Measurements from ENCODE around the gene PBX3. TPM values are rescaled to one million over a fixed set of nuclear protein-coding genes. Genes with fewer than 3 reads are reported as not detected.
A peak's percentile ranks its signal among the peaks of the same experiment; 100 is the strongest.

The PBX3 gene
- total RNA-seq, 1 experiment from 2014 or later, result 8.8 TPM

- no peak for DNase-seq
- Histone ChIP-seq H4K20me1 (ENCODE audit: insufficient read depth, low read depth, low read length) (peaks cover 12% of the 10 kb centered on the region; the same call in 1 of the 2 replicates), H3K4me3 (ENCODE audit: low read length) (peak overlapping the region; percentile 73; the same call in 1 of the 2 replicates), H3K9me2 (replicated peaks; ENCODE audit: insufficient read depth, low read length) (no peaks in the 10 kb centered on the region), H3K9me3 (ENCODE audit: low read length) (no peaks in the 10 kb centered on the region), H3K27me3 (ENCODE audit: low read length) (no peaks in the 10 kb centered on the region), H2AFZ (ENCODE audit: low read length) (peak overlapping the region; percentile 39; the same call in 1 of the 2 replicates), H3K4me1 (ENCODE audit: low read length) (peaks cover 25% of the 10 kb centered on the region), H3K27ac (ENCODE audit: low read length) (no peak overlapping the region), H3K36me3 (ENCODE audit: insufficient read depth, low read length) (no peaks in the 10 kb centered on the region), H3K9ac (ENCODE audit: low read length) (peak overlapping the region; percentile 81), H3K4me2 (ENCODE audit: low read depth, low read length, poor library complexity, severe bottlenecking) (peak overlapping the region; percentile 91), H3K79me2 (ENCODE audit: low read length) (no peaks in the 10 kb centered on the region)
Measured at GRCh38 chr9:125745682-125746016, 1.5 kb upstream of the PBX3 start.

DNA sequence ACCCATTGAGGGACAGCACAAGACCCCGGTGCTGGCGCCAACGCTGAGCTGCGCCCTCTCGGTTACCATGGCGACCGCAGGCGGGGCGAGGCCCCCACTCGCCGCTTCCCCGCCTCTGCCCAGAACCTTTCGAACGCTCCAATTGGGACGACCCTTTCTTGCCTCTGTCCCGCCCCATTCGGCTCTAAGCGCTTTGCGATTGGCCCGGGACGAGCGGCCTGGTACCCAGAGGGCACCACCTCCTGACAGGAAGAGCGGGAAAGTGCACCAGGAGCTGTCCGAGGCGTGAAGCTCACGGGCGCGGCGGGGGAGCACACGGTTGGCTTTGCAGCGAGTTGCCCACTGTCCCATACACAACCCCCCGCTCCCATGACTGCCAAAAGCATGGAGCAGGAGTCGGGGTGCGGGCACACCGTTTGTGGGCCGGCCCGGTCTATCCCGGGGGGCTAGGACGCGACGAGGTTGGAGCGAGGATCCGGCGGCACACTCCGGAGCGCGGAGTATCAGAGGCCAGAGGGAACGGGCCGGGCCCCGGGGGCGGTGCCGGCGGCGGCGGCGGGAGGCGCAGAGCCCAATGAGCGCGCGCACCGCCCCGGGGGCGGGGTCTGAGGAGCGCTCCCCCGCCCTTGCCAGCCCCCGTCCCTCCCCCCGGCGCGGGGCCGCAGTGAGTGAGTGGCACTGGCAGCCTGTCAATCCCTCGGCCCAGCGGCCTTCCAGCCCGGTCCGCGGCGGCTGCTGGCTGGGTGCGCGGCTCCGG, 978 bp upstream of the PBX3 start:
- no peaks in the 10 kb centered on the region for H3K79me2 ChIP-seq (ENCODE audit: low read length)
- H3K4me3 ChIP-seq (ENCODE audit: low read length), result peak overlapping the region; percentile 73
- no peaks in the 10 kb centered on the region for H3K27me3 ChIP-seq (ENCODE audit: low read length)
- H3K9me2 ChIP-seq (replicated peaks; ENCODE audit: insufficient read depth, low read length), result no peaks in the 10 kb centered on the region
- H3K4me1 ChIP-seq (ENCODE audit: low read length), result peaks cover 25% of the 10 kb centered on the region
- no peaks in the 10 kb centered on the region for H3K36me3 ChIP-seq (ENCODE audit: insufficient read depth, low read length)
- H2AFZ ChIP-seq (ENCODE audit: low read length), result peak overlapping the region; percentile 97
- peak overlapping the region; percentile 81 for H3K9ac ChIP-seq (ENCODE audit: low read length)
- no peak overlapping the region for H3K27ac ChIP-seq (ENCODE audit: low read length)
- peak; percentile 98 for DNase-seq
- H3K4me2 ChIP-seq (ENCODE audit: low read depth, low read length, poor library complexity, severe bottlenecking), result peak overlapping the region; percentile 91
- H4K20me1 ChIP-seq (ENCODE audit: insufficient read depth, low read depth, low read length), result peaks cover 12% of the 10 kb centered on the region; the same call in 1 of the 2 replicates
- H3K9me3 ChIP-seq (ENCODE audit: low read length), result no peaks in the 10 kb centered on the region

- H3K79me2 ChIP-seq (ENCODE audit: low read length), result no peaks in the 10 kb centered on the region
- no peaks in the 10 kb centered on the region for H3K27me3 ChIP-seq (ENCODE audit: low read length)
- H3K36me3 ChIP-seq (ENCODE audit: insufficient read depth, low read length), result no peaks in the 10 kb centered on the region
- peaks cover 12% of the 10 kb centered on the region; the same call in 1 of the 2 replicates for H4K20me1 ChIP-seq (ENCODE audit: insufficient read depth, low read depth, low read length)
- DNase-seq, result no peak
- peak overlapping the region; percentile 91 for H3K4me2 ChIP-seq (ENCODE audit: low read depth, low read length, poor library complexity, severe bottlenecking)
- no peak overlapping the region for H3K27ac ChIP-seq (ENCODE audit: low read length)
- no peaks in the 10 kb centered on the region for H3K9me2 ChIP-seq (replicated peaks; ENCODE audit: insufficient read depth, low read length)
- H3K4me1 ChIP-seq (ENCODE audit: low read length), result peaks cover 25% of the 10 kb centered on the region
- H3K4me3 ChIP-seq (ENCODE audit: low read length), result peak overlapping the region; percentile 73; the same call in 1 of the 2 replicates
- no peak overlapping the region for H2AFZ ChIP-seq (ENCODE audit: low read length)
- H3K9me3 ChIP-seq (ENCODE audit: low read length), result no peaks in the 10 kb centered on the region
- peak overlapping the region; percentile 81 for H3K9ac ChIP-seq (ENCODE audit: low read length)
Measured at GRCh38 chr9:125746774-125747052, 460 bp upstream of the PBX3 start.

DNA sequence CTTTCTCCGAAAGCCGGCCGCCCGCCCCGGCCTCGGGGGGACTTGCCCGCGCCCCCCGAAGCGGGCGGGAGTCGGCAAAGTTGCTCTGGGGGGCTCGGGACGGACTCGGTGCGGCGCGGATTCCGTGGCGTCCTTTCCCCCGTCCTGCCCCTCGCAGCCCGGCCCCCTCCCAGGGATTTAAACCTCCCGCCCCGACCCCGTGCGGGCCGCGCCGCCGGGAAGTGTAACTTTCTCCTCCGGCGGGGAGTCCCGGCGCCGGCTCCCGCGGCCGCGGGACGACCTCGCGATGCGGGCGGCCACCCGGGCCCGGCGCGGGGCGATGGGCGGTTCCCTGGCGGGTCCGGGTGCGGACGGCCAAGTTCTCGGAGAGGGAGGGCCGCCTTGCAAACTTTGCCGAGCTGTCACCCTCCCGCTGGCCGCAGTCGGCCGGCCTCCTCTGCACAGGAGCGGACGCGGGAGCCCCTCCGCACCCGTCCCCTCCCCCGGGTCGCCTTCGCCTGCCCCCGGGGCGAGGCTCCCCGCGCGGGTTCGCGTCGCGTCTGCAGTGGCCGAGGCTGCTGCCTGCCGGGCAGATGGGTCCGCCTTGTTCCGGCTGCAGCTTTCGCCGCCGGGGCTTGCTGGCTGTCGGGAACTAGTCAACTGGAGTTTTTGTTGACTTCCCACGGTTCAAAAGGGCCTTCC, 732 bp downstream of the PBX3 start:
- H3K27ac ChIP-seq (ENCODE audit: low read length), result no peak overlapping the region

DNA sequence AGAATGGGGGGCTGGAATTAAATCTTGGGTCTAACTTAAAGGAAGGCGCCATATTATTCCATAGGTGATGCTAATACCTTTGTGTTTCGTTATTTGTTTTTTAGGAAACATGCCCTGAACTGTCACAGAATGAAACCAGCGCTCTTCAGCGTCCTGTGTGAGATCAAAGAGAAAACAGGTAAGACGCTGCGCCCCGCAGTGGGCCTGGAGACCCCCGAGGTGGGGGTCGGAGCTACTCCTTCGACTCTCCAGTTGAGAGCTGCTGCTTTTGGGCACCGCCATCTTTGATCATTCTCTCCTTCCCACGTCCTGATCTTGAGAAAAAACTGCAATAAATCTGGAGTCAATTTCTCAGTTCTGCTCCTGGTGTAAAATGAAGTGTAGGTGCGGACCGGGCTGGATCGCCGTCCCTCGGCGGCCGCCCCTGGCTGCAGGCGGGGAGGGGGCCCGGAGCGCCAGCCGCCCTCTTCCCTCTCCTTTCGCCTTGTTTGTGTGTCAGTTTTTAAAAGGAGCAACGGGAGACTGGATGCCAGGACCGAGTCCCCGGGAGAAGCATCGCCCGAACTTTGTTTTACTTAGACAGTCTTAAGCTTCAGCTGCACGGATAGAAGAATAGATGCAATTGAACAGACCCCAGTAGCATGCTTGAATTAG, 1.4 kb downstream of the PBX3 start:
- Histone ChIP-seq H3K79me2 (ENCODE audit: low read length) (no peaks in the 10 kb centered on the region), H3K9ac (ENCODE audit: low read length) (no peak overlapping the region), H3K27me3 (ENCODE audit: low read length) (no peaks in the 10 kb centered on the region), H3K4me1 (ENCODE audit: low read length) (peaks cover 35% of the 10 kb centered on the region), H3K4me2 (ENCODE audit: low read depth, low read length, poor library complexity, severe bottlenecking) (peak overlapping the region; percentile 86), H3K9me2 (replicated peaks; ENCODE audit: insufficient read depth, low read length) (no peaks in the 10 kb centered on the region), H3K36me3 (ENCODE audit: insufficient read depth, low read length) (no peaks in the 10 kb centered on the region), H2AFZ (ENCODE audit: low read length) (no peak overlapping the region), H3K9me3 (ENCODE audit: low read length) (no peaks in the 10 kb centered on the region), H3K27ac (ENCODE audit: low read length) (no peak overlapping the region), H4K20me1 (ENCODE audit: insufficient read depth, low read depth, low read length) (peaks cover 9% of the 10 kb centered on the region; the same call in 1 of the 2 replicates), H3K4me3 (ENCODE audit: low read length) (peak overlapping the region; percentile 66; the same call in 1 of the 2 replicates)
- DNase-seq, result no peak

More for the DNA sequence above, 732 bp downstream of the PBX3 start:
- no peaks in the 10 kb centered on the region for H3K9me3 ChIP-seq (ENCODE audit: low read length)
- H3K36me3 ChIP-seq (ENCODE audit: insufficient read depth, low read length), result no peaks in the 10 kb centered on the region
- H3K9me2 ChIP-seq (replicated peaks; ENCODE audit: insufficient read depth, low read length), result no peaks in the 10 kb centered on the region
- peak overlapping the region; percentile 68 for H3K9ac ChIP-seq (ENCODE audit: low read length)
- peaks cover 34% of the 10 kb centered on the region for H3K4me1 ChIP-seq (ENCODE audit: low read length)
- no peaks in the 10 kb centered on the region for H3K79me2 ChIP-seq (ENCODE audit: low read length)
- DNase-seq, result no peak
- 0 out of 2 replicates have a peak overlapping the region, but pooled peaks have one; percentile 72 for H2AFZ ChIP-seq (ENCODE audit: low read length)
- H4K20me1 ChIP-seq (ENCODE audit: insufficient read depth, low read depth, low read length), result peaks cover 9% of the 10 kb centered on the region; the same call in 1 of the 2 replicates
- no peaks in the 10 kb centered on the region for H3K27me3 ChIP-seq (ENCODE audit: low read length)
- H3K4me2 ChIP-seq (ENCODE audit: low read depth, low read length, poor library complexity, severe bottlenecking), result peak overlapping the region; percentile 86
- H3K4me3 ChIP-seq (ENCODE audit: low read length), result peak overlapping the region; percentile 66

- H3K4me1 ChIP-seq (ENCODE audit: low read length), result peaks cover 35% of the 10 kb centered on the region
- no peak overlapping the region for H3K4me3 ChIP-seq (ENCODE audit: low read length)
- no peak overlapping the region for H3K9ac ChIP-seq (ENCODE audit: low read length)
- no peaks in the 10 kb centered on the region for H3K79me2 ChIP-seq (ENCODE audit: low read length)
- H3K9me2 ChIP-seq (replicated peaks; ENCODE audit: insufficient read depth, low read length), result no peaks in the 10 kb centered on the region
- no peak overlapping the region for H3K4me2 ChIP-seq (ENCODE audit: low read depth, low read length, poor library complexity, severe bottlenecking)
- H2AFZ ChIP-seq (ENCODE audit: low read length), result no peak overlapping the region
- H3K27me3 ChIP-seq (ENCODE audit: low read length), result no peaks in the 10 kb centered on the region
- H3K36me3 ChIP-seq (ENCODE audit: insufficient read depth, low read length), result no peaks in the 10 kb centered on the region
- H3K27ac ChIP-seq (ENCODE audit: low read length), result no peak overlapping the region
- no peaks in the 10 kb centered on the region for H3K9me3 ChIP-seq (ENCODE audit: low read length)
- peaks cover 9% of the 10 kb centered on the region; the same call in 1 of the 2 replicates for H4K20me1 ChIP-seq (ENCODE audit: insufficient read depth, low read depth, low read length)
- DNase-seq, result no peak
Measured at GRCh38 chr9:125749287-125749935, 2.2 kb downstream of the PBX3 start.

DNA sequence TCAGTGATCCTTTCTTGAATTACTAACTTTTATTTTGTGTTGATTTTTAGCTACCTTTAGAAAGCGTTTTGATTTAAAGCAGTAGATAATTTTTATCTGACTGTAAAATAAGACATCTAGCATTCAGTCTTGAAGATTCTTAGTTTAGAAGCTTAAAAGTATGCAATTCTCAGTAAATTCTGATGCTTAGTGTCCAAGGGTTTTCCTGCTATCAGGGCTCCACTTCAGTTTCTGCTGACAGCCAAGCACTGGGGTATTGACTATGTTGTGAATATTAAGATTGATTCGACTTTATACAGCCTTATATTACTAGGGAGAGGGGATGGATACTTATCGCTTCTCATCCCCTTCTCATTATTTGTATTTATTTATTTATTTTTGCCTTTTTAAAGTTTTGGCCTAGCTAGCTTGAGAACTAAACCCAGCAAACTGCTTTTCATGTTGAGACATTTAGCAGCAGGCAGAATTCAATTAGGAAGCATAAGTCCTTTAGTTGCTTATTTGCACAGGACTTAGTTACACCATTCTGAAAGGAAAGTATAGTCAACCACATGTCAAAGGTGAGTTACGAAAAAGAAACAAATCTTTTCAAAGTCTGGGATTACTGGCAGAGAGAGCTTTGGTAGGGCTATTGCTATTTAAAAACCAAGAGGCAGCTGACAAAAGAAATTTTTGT, 2.9 kb downstream of the PBX3 start:
- no peak for DNase-seq
- Histone ChIP-seq H3K27ac (ENCODE audit: low read length) (no peak overlapping the region), H3K36me3 (ENCODE audit: insufficient read depth, low read length) (no peaks in the 10 kb centered on the region), H3K4me2 (ENCODE audit: low read depth, low read length, poor library complexity, severe bottlenecking) (no peak overlapping the region), H4K20me1 (ENCODE audit: insufficient read depth, low read depth, low read length) (peaks cover 9% of the 10 kb centered on the region; the same call in 1 of the 2 replicates), H3K4me3 (ENCODE audit: low read length) (no peak overlapping the region), H3K9me3 (ENCODE audit: low read length) (no peaks in the 10 kb centered on the region), H3K9ac (ENCODE audit: low read length) (no peak overlapping the region), H3K79me2 (ENCODE audit: low read length) (no peaks in the 10 kb centered on the region), H3K9me2 (replicated peaks; ENCODE audit: insufficient read depth, low read length) (no peaks in the 10 kb centered on the region), H3K4me1 (ENCODE audit: low read length) (peaks cover 35% of the 10 kb centered on the region), H3K27me3 (ENCODE audit: low read length) (no peaks in the 10 kb centered on the region), H2AFZ (ENCODE audit: low read length) (no peak overlapping the region)

All from Karpas-422 (cell line).